ENCODE measurements around the gene POLR2J. TPM values are rescaled to one million over a fixed set of nuclear protein-coding genes. Genes with fewer than 3 reads are reported as not detected.
"Not testable (repeated sequence)": the region's sequence is repeated elsewhere in the genome, so short reads cannot be mapped to it uniquely, and the experiment has no call there.

POLR2J gene
- total RNA-seq = 46.6 and 47.9 TPM in 2 replicates

DNA sequence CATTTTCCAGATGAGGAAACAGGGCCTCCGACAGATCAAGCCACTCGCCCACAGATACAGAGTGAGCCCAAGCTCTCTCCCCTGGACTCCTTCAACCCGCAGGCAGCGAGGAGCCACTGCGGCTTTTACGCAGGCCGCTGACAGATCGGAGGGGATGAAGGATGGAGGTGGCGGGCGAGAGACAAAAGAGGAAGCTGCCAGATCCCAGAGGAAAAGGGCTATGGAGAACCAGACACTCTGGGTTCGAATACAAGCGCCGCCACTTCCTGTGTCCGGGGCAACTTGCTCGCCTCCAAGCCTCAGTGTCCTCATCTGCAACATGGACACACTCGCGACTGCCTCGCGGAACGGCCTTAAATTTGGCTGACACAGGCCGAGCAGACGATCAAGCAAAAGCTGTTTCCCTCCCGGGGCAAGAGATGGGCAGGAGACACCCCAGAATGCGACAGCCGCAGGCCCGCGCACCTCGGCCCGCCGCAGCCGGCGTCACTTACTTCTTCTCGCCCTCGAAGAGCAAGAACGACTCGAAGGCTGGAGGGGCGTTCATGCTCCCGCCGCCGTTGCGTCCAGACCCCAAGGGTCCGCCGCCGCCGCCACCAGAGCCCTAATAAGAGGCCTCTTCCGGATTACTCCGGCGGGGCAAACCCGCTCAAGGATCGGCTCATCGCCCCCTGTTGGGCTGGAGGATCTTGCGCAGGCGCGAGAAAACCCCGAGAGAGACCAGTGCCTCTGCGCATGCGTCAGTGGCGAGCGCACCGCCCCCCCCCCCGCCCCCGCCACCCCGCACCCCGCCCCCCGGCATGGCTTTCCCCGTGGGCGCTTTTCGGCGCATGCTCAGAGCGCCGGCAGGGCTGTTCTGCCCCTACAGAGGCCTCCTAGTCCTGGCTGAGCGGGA is at the start of gene POLR2J:
POLR2J (minus strand) TSS at position 609 of the 895 bp plus-strand sequence; CDS start at position 547, 62 bp downstream.
- intact Hi-C loops (cut with micrococcal nuclease) = not testable (repeated sequence)

GRCh38 chr7:102527822-102528793 is 49.4 kb upstream of the POLR2J start:
- intact Hi-C loops (cut with micrococcal nuclease) = not testable (repeated sequence)

DNA sequence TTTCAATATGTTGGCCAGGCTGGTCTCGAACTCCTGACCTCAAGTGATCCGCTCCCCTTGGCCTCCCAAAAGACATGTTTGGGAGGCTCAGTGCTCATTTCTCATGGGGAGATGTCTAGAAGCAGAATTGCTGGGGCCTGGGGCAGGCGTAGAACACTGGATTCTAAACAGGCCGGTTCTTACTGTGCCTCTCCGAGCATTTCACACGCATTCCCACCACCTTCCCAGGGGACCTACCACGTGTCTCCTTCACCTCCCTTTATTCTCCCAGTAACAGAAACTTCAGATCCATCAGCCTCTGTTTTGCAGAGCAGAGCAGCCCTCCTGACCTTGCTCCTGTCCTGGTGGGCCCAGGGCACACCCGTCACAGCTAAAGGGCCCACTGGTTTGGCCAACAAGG is 48.5 kb upstream of the POLR2J start:
- intact Hi-C loops (cut with micrococcal nuclease) = not testable (repeated sequence)

DNA sequence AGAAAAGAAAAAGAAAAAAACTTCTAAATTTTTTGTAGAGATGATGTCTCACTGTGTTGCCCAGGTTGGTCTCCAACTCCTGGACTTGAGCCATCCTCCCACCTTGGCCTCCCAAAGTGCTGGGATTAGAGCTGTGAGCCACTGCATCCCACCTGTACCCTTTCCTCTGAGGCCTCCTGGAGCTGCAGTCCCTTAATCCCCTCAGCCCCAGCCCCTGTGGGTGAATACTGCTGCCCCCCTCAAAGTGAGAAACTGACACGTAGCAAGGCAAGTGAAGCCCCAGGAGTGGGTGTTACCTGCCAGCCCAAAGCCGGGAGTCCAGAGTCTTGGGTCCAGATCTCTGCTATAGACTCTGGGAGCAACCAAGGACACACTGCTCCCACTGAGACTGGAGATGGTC is 46.1 kb upstream of the POLR2J start:
- intact Hi-C loops (cut with micrococcal nuclease) = not testable (repeated sequence)

- intact Hi-C loops (cut with micrococcal nuclease) = not testable (repeated sequence)
Observed at GRCh38 chr7:102520797-102521196, 42.1 kb upstream of the POLR2J start.

DNA sequence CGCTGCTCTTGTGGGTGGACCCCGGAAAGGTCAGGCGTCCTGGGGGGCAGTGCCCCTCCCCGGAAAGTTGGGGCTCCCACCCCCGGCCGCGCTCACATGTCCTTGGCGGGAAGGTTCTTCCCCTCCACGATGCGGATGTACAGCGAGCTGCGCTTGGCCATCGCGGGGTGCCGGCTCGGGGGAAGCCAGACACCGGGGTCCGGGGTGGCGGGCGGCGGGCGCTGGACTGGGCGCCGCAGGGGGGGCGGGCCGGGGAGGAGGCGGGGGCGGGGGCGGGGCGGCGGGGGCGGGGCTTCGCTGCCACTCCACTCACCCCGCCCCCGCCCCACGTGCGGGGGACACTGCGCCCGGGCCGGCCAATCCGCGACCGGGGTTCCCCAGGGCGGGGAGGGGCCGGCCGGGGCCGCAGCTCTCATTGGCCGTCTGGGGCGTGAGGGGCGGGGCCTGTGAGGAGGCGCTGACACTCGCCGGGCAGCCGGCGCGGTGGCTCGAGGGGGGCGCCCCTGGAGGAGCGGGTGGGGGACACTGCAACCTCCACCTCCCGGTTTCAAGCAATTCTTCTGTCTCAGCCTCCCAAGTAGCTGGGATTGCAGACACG is 38.9 kb upstream of the POLR2J start, which contains the start of gene RASA4B:
RASA4B (minus strand) TSS at position 228 of the 598 bp plus-strand sequence; CDS start at position 161, 67 bp downstream.
- intact Hi-C loops (cut with micrococcal nuclease) = not testable (repeated sequence)

DNA sequence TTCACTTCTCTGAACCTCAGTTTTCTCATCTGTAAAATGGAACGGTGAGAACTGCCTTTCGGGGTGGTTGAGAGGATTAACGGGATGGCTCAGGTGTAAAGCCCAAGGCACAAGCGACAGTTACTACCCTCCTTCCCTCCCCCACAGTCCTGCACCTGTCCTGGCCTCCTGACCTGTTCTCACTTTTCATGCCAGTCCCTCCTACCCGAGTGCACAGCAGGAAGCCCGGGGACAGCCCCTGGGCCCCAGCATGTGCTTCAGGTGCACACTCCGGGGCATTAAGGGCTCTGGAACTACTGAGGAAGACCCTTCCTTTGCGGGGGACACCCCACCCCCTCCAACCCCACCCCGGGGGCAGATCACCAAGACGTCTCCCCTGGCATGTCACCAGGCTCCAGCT is 38.2 kb upstream of the POLR2J start:
- intact Hi-C loops (cut with micrococcal nuclease) = not testable (repeated sequence)

- intact Hi-C loops (cut with micrococcal nuclease) = not testable (repeated sequence)
Observed at GRCh38 chr7:102515889-102516288, 37.2 kb upstream of the POLR2J start.

DNA sequence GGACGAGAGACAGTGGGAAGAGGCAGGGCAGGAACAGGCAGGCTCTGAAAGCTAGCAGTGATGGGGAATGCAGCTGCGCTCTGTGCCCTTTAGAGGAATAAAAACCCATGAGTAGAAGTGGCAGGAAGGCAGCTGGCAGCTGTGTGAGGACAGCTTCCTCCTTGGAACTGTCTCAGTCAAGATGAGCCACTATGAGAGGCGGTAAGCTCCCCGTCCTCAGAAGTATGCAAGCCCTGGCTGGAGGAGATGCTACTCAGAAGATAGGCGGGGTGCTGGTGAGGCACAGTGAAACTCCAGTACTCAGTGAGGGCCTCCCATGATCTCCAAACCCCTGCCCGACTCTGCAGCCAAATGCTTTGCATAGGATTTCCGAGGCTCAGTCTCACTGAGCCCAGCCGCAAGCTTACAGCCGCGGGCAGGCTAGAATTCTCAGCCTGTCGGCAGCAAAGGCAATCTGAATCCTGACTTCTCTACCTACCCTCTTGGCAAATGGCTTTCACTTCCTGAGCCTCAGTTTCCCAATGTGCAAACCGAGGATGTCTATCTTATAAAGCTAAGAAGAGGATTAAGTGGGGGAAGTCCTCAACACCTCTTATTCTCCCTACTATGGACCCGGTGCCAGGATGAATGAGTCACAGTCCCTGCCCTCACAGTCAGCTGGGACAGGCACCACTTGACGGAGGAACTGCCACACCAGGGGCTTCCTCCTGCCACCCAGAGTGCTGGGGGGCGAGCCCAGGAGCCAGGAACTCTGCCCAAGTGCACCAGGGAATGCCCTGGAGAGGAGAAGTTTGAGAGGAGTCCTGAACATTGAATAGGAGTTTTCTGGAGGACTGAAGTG is 36.4 kb upstream of the POLR2J start:
- intact Hi-C loops (cut with micrococcal nuclease) = not testable (repeated sequence)

DNA sequence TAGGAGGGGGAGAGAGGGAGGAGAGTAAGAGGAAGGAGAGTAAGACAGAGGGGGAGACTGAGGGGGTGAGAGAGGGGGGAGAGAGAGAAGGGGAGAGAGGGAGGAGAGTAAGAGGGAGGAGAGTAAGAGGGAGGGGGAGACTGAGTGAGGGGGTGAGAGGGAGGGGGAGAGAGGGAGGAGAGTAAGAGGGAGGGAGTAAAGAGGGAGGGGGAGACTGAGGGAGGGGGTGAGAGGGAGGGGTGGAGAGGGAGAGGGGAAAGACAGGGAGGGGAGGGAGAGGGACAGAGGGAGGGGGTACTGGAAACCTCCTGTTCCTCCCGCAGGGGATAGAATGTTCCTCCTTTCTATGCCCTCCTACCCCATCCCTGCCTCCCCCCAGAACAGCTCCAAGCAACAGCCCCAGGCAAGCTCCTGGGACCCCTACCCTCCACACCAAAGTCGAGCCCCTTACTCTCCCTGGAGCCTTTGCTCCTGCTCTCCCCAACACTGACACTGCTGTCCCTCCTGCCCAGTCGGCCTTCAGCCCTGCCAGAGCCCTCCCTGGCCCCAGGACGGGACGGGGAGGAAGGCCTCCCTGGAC is 34.0 kb upstream of the POLR2J start:
- intact Hi-C loops (cut with micrococcal nuclease) = not testable (repeated sequence)

DNA sequence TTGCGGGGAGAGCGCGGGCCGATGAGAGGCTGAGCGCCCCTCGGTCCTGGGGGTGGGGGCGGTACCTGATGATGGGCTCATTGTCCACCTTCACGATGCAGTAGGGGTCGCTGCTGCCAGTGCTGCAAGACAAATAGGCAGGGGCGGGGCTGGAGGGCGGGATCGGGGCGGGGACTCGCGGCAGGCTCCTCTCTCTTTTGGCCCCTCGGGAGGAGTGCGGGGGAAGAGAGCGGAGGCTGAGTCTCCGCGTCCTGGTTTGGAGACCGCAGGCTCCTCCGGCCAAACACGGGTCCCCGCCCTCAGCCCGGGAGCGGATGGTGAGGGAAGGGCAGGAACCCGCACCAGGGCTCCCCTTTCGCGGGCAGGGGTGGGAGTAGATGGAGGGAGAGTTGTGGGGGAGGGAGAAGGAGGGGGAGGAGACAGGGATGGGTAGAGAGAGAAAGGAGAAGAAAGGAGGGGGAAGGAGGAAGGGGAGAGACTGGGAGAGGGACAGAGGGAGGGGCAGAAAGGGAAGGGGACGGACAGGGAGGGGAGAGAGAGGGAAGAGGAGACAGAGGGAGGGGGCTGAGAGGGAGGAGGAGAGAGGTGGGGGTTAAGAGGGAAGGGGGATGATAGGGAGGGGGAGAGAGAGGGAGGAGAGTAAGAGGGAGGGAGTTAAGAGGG is 33.3 kb upstream of the POLR2J start:
- intact Hi-C loops (cut with micrococcal nuclease) = not testable (repeated sequence)

DNA sequence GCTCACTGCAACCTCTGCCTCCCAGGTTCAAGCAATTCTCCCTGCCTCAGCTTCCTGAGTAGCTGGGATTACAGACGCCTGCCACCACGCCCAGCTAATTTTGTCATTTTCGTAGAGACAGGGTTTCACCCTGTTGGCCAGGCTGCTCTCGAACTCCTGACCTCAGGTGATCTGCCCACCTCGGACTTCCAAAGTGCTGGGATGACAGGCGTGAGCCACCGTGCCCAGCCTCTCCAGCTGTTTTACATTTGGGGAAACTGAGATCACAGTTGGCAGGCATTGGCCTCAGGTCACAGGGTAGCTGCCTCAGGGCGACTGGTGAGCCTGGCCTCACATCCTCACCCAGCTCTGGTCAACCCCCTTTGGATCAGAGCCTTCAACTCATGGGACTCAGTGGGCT is 31.9 kb upstream of the POLR2J start:
- intact Hi-C loops (cut with micrococcal nuclease) = not testable (repeated sequence)

DNA sequence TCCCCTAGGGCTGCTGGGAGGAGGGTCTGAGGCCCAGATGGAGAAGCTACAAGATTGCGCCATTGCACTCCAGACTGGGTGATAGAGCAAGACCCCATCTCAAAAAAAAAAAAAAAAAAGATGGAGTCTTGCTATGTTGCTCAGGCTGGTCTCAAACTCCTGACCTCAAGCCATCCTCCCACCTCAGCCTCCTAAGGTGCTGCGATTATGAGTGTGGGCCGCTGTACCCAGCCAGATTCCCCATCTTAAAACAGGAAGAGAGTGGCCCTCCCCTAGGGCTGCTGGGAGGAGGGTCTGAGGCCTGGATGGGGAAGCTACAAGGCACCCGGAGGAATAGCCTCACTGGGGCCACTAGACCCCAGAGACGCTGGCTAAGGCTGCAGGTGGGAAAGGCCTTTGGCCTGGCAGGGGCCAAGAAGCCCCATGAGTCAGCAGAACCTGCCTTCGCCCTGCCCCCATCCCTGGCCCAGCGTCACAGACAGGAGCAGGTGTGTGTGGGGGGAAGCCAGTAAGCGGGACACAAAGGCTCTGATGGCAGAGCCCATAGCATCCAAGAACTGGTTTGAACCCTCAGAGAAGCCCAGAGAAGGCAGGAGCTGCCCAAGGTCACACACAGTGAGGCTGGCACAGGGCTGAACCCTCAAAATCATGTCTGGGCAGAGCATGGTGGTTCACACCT is 28.8 kb upstream of the POLR2J start:
- intact Hi-C loops (cut with micrococcal nuclease) = not testable (repeated sequence)

- intact Hi-C loops (cut with micrococcal nuclease) = not testable (repeated sequence)
Observed at GRCh38 chr7:102505298-102506185, 26.8 kb upstream of the POLR2J start.

GRCh38 chr7:102503141-102503540 is 24.4 kb upstream of the POLR2J start:
- intact Hi-C loops (cut with micrococcal nuclease) = not testable (repeated sequence)

- intact Hi-C loops (cut with micrococcal nuclease) = not testable (repeated sequence)
Observed at GRCh38 chr7:102498321-102498720, 19.6 kb upstream of the POLR2J start.

GRCh38 chr7:102497308-102497707 is 18.6 kb upstream of the POLR2J start:
- intact Hi-C loops (cut with micrococcal nuclease) = not testable (repeated sequence)

DNA sequence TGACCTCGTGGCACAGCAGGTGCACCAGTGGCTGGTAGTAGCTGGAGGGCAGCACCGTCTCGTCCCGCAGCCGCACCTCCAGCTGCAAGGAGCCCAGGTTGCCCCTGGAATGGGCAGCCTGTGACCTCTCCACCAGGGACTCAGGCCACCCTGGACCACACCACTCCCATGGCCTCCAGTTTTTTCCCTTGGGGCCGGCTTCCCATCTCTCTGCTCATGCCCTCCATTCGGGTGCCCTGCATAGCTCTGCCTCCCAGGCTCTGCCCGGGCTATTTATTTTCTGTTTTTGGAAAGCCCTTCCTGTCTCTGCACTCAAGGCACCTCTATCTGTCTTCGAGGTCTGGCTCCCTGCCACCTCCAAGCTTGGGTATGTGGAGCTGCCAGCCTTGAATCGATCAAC is 18.1 kb upstream of the POLR2J start:
- intact Hi-C loops (cut with micrococcal nuclease) = not testable (repeated sequence)
